Measurements from ENCODE around the gene ALPI.

DNA sequence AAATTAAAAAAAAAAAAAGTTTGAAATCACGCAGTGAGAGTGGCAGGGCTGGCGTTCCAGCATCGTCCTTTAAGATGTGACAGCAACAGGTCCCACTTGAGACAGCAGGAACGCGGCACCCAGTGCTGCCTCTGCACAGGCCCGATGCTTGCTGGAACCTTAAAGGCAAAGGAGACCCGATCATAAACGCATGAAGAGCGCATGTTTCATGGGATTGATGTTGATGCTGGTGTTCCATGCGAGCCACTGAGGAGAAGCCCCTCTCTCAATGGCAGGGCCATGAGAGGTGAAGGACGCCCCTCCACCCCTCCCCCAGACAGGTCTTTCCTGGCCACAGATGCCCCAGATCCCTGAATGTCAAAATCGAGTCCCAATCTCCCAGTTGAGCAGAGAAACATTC, 17.9 kb upstream of the ALPI start:
- TF ChIP-seq CTCF (IDR thresholded peaks at IDR 0.05) (no peak), POLR2A (IDR thresholded peaks at IDR 0.05) (no peak), POLR2AphosphoS5 (IDR thresholded peaks at IDR 0.05; ENCODE audit: insufficient read depth in 1 of 2, low read depth in 1 of 2) (no peak)
